HG03159 (cell line): ENCODE data around the gene HOXA1.

Experiments used
- ATAC-seq: cut with Tn5 transposase; IDR thresholded peaks from one replicate; pipeline ENCODE4 v1.9.1; 2021; ENCODE audit warnings: mild to moderate bottlenecking, moderate library complexity; ENCODE audit not compliant: unreplicated experiment

Gene HOXA1

GRCh38 chr7:27095897-27096767 lies at the start of gene HOXA1:
Gene HOXA1 (minus strand): TSS chr7:27096000. CDS start chr7:27095912, 88 bp downstream.
- peak; percentile 82 for ATAC-seq

- no peak for ATAC-seq
Observed at GRCh38 chr7:27145165-27145913, 49.5 kb upstream of the HOXA1 start.

- no peak for ATAC-seq
Observed at GRCh38 chr7:27144781-27145164, 49.0 kb upstream of the HOXA1 start.

- no peak for ATAC-seq
Observed at GRCh38 chr7:27143950-27144780, 48.4 kb upstream of the HOXA1 start.

- ATAC-seq, result no peak
Observed at GRCh38 chr7:27143023-27143949, 47.5 kb upstream of the HOXA1 start, which contains the start of gene HOXA5. Gene HOXA5 (minus strand): TSS chr7:27143681. CDS start chr7:27143607, 74 bp downstream.

GRCh38 chr7:27142580-27143022 lies 46.8 kb upstream of the HOXA1 start:
- ATAC-seq, result no peak

- no peak for ATAC-seq
Observed at GRCh38 chr7:27141923-27142579, 46.3 kb upstream of the HOXA1 start.

- no peak for ATAC-seq
Observed at GRCh38 chr7:27141137-27141922, 45.5 kb upstream of the HOXA1 start.

GRCh38 chr7:27140126-27140857 lies 44.5 kb upstream of the HOXA1 start:
- no peak for ATAC-seq

GRCh38 chr7:27139334-27140125 lies 43.7 kb upstream of the HOXA1 start:
- no peak for ATAC-seq

GRCh38 chr7:27138985-27139333 lies 43.2 kb upstream of the HOXA1 start:
- ATAC-seq, result no peak

GRCh38 chr7:27138472-27138871 lies 42.7 kb upstream of the HOXA1 start:
- no peak for ATAC-seq

GRCh38 chr7:27137640-27138315 lies 42.0 kb upstream of the HOXA1 start:
- ATAC-seq, result no peak

- ATAC-seq, result no peak
Observed at GRCh38 chr7:27134392-27134791, 38.6 kb upstream of the HOXA1 start.

- ATAC-seq, result no peak
Observed at GRCh38 chr7:27133409-27134231, 37.8 kb upstream of the HOXA1 start.

GRCh38 chr7:27132978-27133377 lies 37.2 kb upstream of the HOXA1 start:
- no peak for ATAC-seq
